Activated naive CD8-positive, alpha-beta T cell treated with anti-CD3 and anti-CD28 coated beads, Interleukin-2, amount 10 ng/mL, durations not matched to agents 7 days and 5 days (primary cell): Measurements from ENCODE around the gene TRAPPC2L. TPM values are rescaled to one million over a fixed set of nuclear protein-coding genes. Genes with fewer than 3 reads are reported as not detected.
"Not testable (repeated sequence)": the region's sequence is repeated elsewhere in the genome, so short reads cannot be mapped to it uniquely, and the experiment has no call there.

Experiments used
- ATAC-seq: fragments of 150-1000 bp; cut with Tn5 transposase; one replicate; pipeline ENCODE4 v1.10.0; 2021; ENCODE audit warnings: low read depth, moderate library complexity
- POLR2A ChIA-PET: fragments of 350-600 bp; sonication (Branson Sonifier 250); formaldehyde crosslinking; loops from one replicate; lab custom pipeline; 2021; ENCODE audit warnings: antibody characterized with exemption; lab: Charles Lee
- DNase-seq: peaks from one replicate; pipeline ENCODE4 v3.0.0; 2021
- H3K27ac Mint-ChIP-seq: one replicate; pipeline ENCODE4 v1.8.0; 2022; ENCODE audit warnings: mild to moderate bottlenecking, mixed read lengths
- H3K27me3 Mint-ChIP-seq: one replicate; pipeline ENCODE4 v1.8.0; 2022; ENCODE audit warnings: mild to moderate bottlenecking, moderate library complexity, mixed read lengths
- H3K36me3 Mint-ChIP-seq: one replicate; pipeline ENCODE4 v1.8.0; 2021; ENCODE audit warnings: mild to moderate bottlenecking, mixed read lengths
- H3K4me1 Mint-ChIP-seq: one replicate; pipeline ENCODE4 v1.8.0; 2021; ENCODE audit warnings: mixed read lengths
- H3K4me3 Mint-ChIP-seq: one replicate; pipeline ENCODE4 v1.8.0; 2022; ENCODE audit warnings: mild to moderate bottlenecking, moderate library complexity, mixed read lengths
- H3K9me3 Mint-ChIP-seq: one replicate; pipeline ENCODE4 v1.8.0; 2021; ENCODE audit warnings: mixed read lengths
- total RNA-seq, 2 experiments: library from RNA; stranded (reverse); gene quantifications; one replicate each; pipeline ENCODE4 v1.2.3, GENCODE V29; 2021

TRAPPC2L gene
- total RNA-seq, 2 experiments from 2014 or later = 47.4 to 50.9 TPM

GRCh38 chr16:88823646-88824045 lies 33.3 kb upstream of the TRAPPC2L start:
- ATAC-seq, H3K4me3 Mint-ChIP-seq, POLR2A ChIA-PET, H3K9me3 Mint-ChIP-seq, DNase-seq, H3K27me3 Mint-ChIP-seq, H3K36me3 Mint-ChIP-seq, H3K27ac Mint-ChIP-seq, H3K4me1 Mint-ChIP-seq: not testable (repeated sequence)

GRCh38 chr16:88824256-88825077 lies 32.5 kb upstream of the TRAPPC2L start:
- ATAC-seq (no peak), DNase-seq (no peak)
- no peak overlapping the region for H3K27ac Mint-ChIP-seq
- peaks cover 3% of the 10 kb centered on the region for H3K36me3 Mint-ChIP-seq
- POLR2A ChIA-PET = no interaction called here
- no peaks in the 10 kb centered on the region for H3K9me3 Mint-ChIP-seq
- peaks cover 1% of the 10 kb centered on the region for H3K4me1 Mint-ChIP-seq
- H3K27me3 Mint-ChIP-seq = no peaks in the 10 kb centered on the region
- H3K4me3 Mint-ChIP-seq = no peak overlapping the region

GRCh38 chr16:88825146-88825545 lies 31.8 kb upstream of the TRAPPC2L start:
- no peaks in the 10 kb centered on the region for H3K27me3 Mint-ChIP-seq
- no peaks in the 10 kb centered on the region for H3K9me3 Mint-ChIP-seq
- H3K36me3 Mint-ChIP-seq = peaks cover 3% of the 10 kb centered on the region
- no peak for DNase-seq
- POLR2A ChIA-PET = no interaction called here
- H3K27ac Mint-ChIP-seq = no peak overlapping the region
- H3K4me1 Mint-ChIP-seq = peaks cover 1% of the 10 kb centered on the region
- H3K4me3 Mint-ChIP-seq = no peak overlapping the region
- ATAC-seq = no peak

- no peak for DNase-seq
- no peaks in the 10 kb centered on the region for H3K9me3 Mint-ChIP-seq
- H3K4me3 Mint-ChIP-seq = no peak overlapping the region
- H3K36me3 Mint-ChIP-seq = peaks cover 3% of the 10 kb centered on the region
- no peak for ATAC-seq
- POLR2A ChIA-PET = no interaction called here
- no peak overlapping the region for H3K27ac Mint-ChIP-seq
- H3K27me3 Mint-ChIP-seq = no peaks in the 10 kb centered on the region
- peaks cover 1% of the 10 kb centered on the region for H3K4me1 Mint-ChIP-seq
Measured at GRCh38 chr16:88826070-88826840, 30.7 kb upstream of the TRAPPC2L start.

- Mint-ChIP-seq H3K9me3 (no peaks in the 10 kb centered on the region), H3K27ac (no peak overlapping the region), H3K4me1 (peaks cover 1% of the 10 kb centered on the region), H3K27me3 (no peaks in the 10 kb centered on the region), H3K36me3 (peaks cover 3% of the 10 kb centered on the region), H3K4me3 (no peak overlapping the region)
- DNase-seq = no peak
- no peak for ATAC-seq
- POLR2A ChIA-PET = interaction anchor here (0.5 kb wide), 1 partner anchor 19 kb away, joined by 3 read pairs; no protein-coding TSS in a partner anchor
Measured at GRCh38 chr16:88827727-88828126, 29.2 kb upstream of the TRAPPC2L start.

- POLR2A ChIA-PET = no interaction called here
- no peak for DNase-seq
Measured at GRCh38 chr16:88828711-88829110, 28.2 kb upstream of the TRAPPC2L start.

GRCh38 chr16:88830258-88830657 lies 26.7 kb upstream of the TRAPPC2L start:
- Mint-ChIP-seq H3K36me3 (no peaks in the 10 kb centered on the region), H3K4me3 (no peak overlapping the region), H3K27me3 (no peaks in the 10 kb centered on the region), H3K4me1 (peaks cover 1% of the 10 kb centered on the region), H3K27ac (no peak overlapping the region), H3K9me3 (no peaks in the 10 kb centered on the region)
- DNase-seq (no peak), ATAC-seq (no peak)
- POLR2A ChIA-PET = interaction anchor here (0.7 kb wide), 1 partner anchor 20 kb away, joined by 3 read pairs; no protein-coding TSS in a partner anchor

More at GRCh38 chr16:88828711-88829110, 28.2 kb upstream of the TRAPPC2L start:
- Mint-ChIP-seq H3K4me3 (no peak overlapping the region), H3K4me1 (peaks cover 1% of the 10 kb centered on the region), H3K27ac (no peak overlapping the region), H3K9me3 (no peaks in the 10 kb centered on the region), H3K27me3 (no peaks in the 10 kb centered on the region), H3K36me3 (no peaks in the 10 kb centered on the region)
- ATAC-seq = no peak

- no peak for ATAC-seq
- POLR2A ChIA-PET = no interaction called here
- no peak for DNase-seq
- H3K4me3 Mint-ChIP-seq = no peak overlapping the region
- H3K27me3 Mint-ChIP-seq = no peaks in the 10 kb centered on the region
- H3K36me3 Mint-ChIP-seq = no peaks in the 10 kb centered on the region
- H3K4me1 Mint-ChIP-seq = peaks cover 1% of the 10 kb centered on the region
- no peak overlapping the region for H3K27ac Mint-ChIP-seq
- H3K9me3 Mint-ChIP-seq = no peaks in the 10 kb centered on the region
Measured at GRCh38 chr16:88830783-88831182, 26.1 kb upstream of the TRAPPC2L start.

- no peak for DNase-seq
- H3K4me3 Mint-ChIP-seq = no peak overlapping the region
- no peaks in the 10 kb centered on the region for H3K27me3 Mint-ChIP-seq
- H3K36me3 Mint-ChIP-seq = no peaks in the 10 kb centered on the region
- H3K4me1 Mint-ChIP-seq = no peaks in the 10 kb centered on the region
- ATAC-seq = no peak
- H3K27ac Mint-ChIP-seq = no peak overlapping the region
- POLR2A ChIA-PET = no interaction called here
- no peaks in the 10 kb centered on the region for H3K9me3 Mint-ChIP-seq
Measured at GRCh38 chr16:88831838-88832237, 25.1 kb upstream of the TRAPPC2L start.

- no peaks in the 10 kb centered on the region for H3K27me3 Mint-ChIP-seq
- H3K9me3 Mint-ChIP-seq = no peaks in the 10 kb centered on the region
- no peaks in the 10 kb centered on the region for H3K36me3 Mint-ChIP-seq
- POLR2A ChIA-PET = interaction anchor here (0.7 kb wide), 1 partner anchor 11 kb away, joined by 3 read pairs; no protein-coding TSS in a partner anchor
- H3K4me1 Mint-ChIP-seq = no peaks in the 10 kb centered on the region
- ATAC-seq (no peak), DNase-seq (no peak)
- no peak overlapping the region for H3K4me3 Mint-ChIP-seq
- H3K27ac Mint-ChIP-seq = no peak overlapping the region
Measured at GRCh38 chr16:88833086-88833485, 23.8 kb upstream of the TRAPPC2L start.

- Mint-ChIP-seq H3K36me3 (no peaks in the 10 kb centered on the region), H3K4me3 (no peak overlapping the region), H3K9me3 (no peaks in the 10 kb centered on the region), H3K27ac (no peak overlapping the region), H3K4me1 (no peaks in the 10 kb centered on the region), H3K27me3 (no peaks in the 10 kb centered on the region)
- ATAC-seq (no peak), DNase-seq (no peak)
- POLR2A ChIA-PET = no interaction called here
Measured at GRCh38 chr16:88834670-88835069, 22.3 kb upstream of the TRAPPC2L start.

- H3K27ac Mint-ChIP-seq = no peak overlapping the region
- DNase-seq (no peak), ATAC-seq (no peak)
- H3K9me3 Mint-ChIP-seq = no peaks in the 10 kb centered on the region
- POLR2A ChIA-PET = no interaction called here
- H3K4me1 Mint-ChIP-seq = no peaks in the 10 kb centered on the region
- no peak overlapping the region for H3K4me3 Mint-ChIP-seq
- H3K36me3 Mint-ChIP-seq = no peaks in the 10 kb centered on the region
- no peaks in the 10 kb centered on the region for H3K27me3 Mint-ChIP-seq
Measured at GRCh38 chr16:88835383-88835782, 21.5 kb upstream of the TRAPPC2L start.

GRCh38 chr16:88835818-88836217 lies 21.1 kb upstream of the TRAPPC2L start:
- DNase-seq = no peak
- Mint-ChIP-seq H3K4me1 (no peaks in the 10 kb centered on the region), H3K9me3 (no peaks in the 10 kb centered on the region), H3K27ac (no peak overlapping the region), H3K4me3 (no peak overlapping the region), H3K36me3 (no peaks in the 10 kb centered on the region), H3K27me3 (no peaks in the 10 kb centered on the region)
- POLR2A ChIA-PET = no interaction called here
- ATAC-seq = no peak

- no peaks in the 10 kb centered on the region for H3K36me3 Mint-ChIP-seq
- DNase-seq (no peak), ATAC-seq (no peak)
- H3K27ac Mint-ChIP-seq = no peak overlapping the region
- POLR2A ChIA-PET = no interaction called here
- H3K4me1 Mint-ChIP-seq = no peaks in the 10 kb centered on the region
- H3K27me3 Mint-ChIP-seq = no peaks in the 10 kb centered on the region
- H3K4me3 Mint-ChIP-seq = no peak overlapping the region
- no peaks in the 10 kb centered on the region for H3K9me3 Mint-ChIP-seq
Measured at GRCh38 chr16:88836791-88837190, 20.1 kb upstream of the TRAPPC2L start.
